Epithelial cell of proximal tubule (primary cell): ENCODE measurements around the gene ING3. TPM values are rescaled to one million over a fixed set of nuclear protein-coding genes. Genes with fewer than 3 reads are reported as not detected.

ENCODE experiments used
- DNase-seq: peaks from one replicate; pipeline ENCODE4 v3.0.0-alpha.2; 2011; ENCODE audit warnings: low read depth
- H3K4me3 ChIP-seq: 2 replicates; pipeline ENCODE4 v1.5.1; 2011; ENCODE audit warnings: low read depth, mild to moderate bottlenecking, low read length
- CTCF ChIP-seq: conservative IDR thresholded peaks from 2 replicates; pipeline ENCODE4 v1.5.1; 2012; ENCODE audit warnings: low read depth, mild to moderate bottlenecking, low read length
- total RNA-seq: library from RNA; depleted of rRNA; stranded (reverse); fragments of >200 nt; gene quantifications from 2 replicates; pipeline ENCODE4 v1.2.3, GENCODE V29; 2015

The ING3 gene
- total RNA-seq, 1 donor from 2014 or later: 11.0 TPM

- TF ChIP-seq CTCF: no peak
- no peak overlapping the region for H3K4me3 ChIP-seq
- no peak for DNase-seq
Measured at GRCh38 chr7:120939345-120939744, 11.2 kb upstream of the ING3 start.

- H3K4me3 ChIP-seq: no peak overlapping the region
- TF ChIP-seq CTCF: peak; percentile 39
- no peak for DNase-seq
Measured at GRCh38 chr7:120941064-120941463, 9.5 kb upstream of the ING3 start.

GRCh38 chr7:120941856-120942255 lies 8.7 kb upstream of the ING3 start:
- DNase-seq: no peak
- no peak for TF ChIP-seq CTCF
- no peak overlapping the region for H3K4me3 ChIP-seq

GRCh38 chr7:120942861-120943260 lies 7.7 kb upstream of the ING3 start:
- no peak overlapping the region for H3K4me3 ChIP-seq
- no peak for TF ChIP-seq CTCF
- DNase-seq: no peak

- H3K4me3 ChIP-seq: no peak overlapping the region
- no peak for TF ChIP-seq CTCF
- no peak for DNase-seq
Measured at GRCh38 chr7:120944826-120945562, 5.6 kb upstream of the ING3 start.

- TF ChIP-seq CTCF: no peak
- DNase-seq: no peak
- H3K4me3 ChIP-seq: no peak overlapping the region
Measured at GRCh38 chr7:120947980-120948379, 2.6 kb upstream of the ING3 start.

GRCh38 chr7:120949393-120949911 lies 1.1 kb upstream of the ING3 start:
- no peak for DNase-seq
- H3K4me3 ChIP-seq: peak overlapping the region; percentile 68
- no peak for TF ChIP-seq CTCF
